HG02938 (cell line): ENCODE results near the gene IFITM2.
"Not testable (repeated sequence)": the region's sequence is repeated elsewhere in the genome, so short reads cannot be mapped to it uniquely, and the experiment has no call there.

Experiments used
- ATAC-seq: cut with Tn5 transposase; IDR thresholded peaks from one replicate; pipeline ENCODE4 v1.9.1; 2021; ENCODE audit warnings: mild to moderate bottlenecking, moderate library complexity; ENCODE audit not compliant: unreplicated experiment

Gene IFITM2

GRCh38 chr11:281486-282161 lies 26.0 kb upstream of the IFITM2 start:
- ATAC-seq: no peak

GRCh38 chr11:282171-282570 lies 25.4 kb upstream of the IFITM2 start:
- ATAC-seq: no peak

DNA sequence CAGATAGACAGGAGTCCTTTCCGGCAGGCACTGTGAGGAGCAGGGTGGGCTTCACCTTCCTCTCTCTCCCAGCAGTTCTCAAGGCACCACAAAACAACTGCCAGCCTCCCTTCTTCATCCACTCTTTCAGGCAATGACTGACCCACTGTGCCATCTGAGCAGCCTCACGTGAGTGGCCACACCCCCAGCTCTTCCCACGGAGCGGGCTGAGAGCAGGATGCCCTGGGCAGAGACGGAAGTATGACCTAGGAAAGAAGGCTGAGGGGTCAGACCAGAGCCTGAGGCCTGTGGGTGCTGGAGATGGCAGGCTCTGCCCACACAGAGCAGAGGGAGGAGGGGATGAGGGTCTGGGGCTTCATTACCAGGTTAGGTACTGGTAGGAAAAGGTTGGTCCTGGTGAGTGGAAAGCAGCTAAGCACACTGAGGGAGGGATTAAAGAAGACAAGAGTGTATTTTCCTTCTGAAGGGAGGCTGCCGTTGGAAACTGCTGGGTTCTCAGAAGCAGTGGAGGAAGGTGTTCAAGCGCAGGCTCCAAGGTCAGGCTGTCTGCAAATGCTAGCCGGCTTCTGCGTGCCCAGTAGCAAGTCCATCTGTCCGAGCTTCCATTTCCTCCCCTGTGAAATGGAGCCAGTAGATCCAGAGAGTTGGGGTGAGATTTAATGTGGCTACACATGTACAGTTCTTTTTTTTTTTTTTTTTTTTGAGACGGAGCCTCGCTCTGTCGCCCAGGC lies 24.8 kb upstream of the IFITM2 start:
- no peak for ATAC-seq

- ATAC-seq: no peak
Measured at GRCh38 chr11:283405-284104, 24.1 kb upstream of the IFITM2 start.

DNA sequence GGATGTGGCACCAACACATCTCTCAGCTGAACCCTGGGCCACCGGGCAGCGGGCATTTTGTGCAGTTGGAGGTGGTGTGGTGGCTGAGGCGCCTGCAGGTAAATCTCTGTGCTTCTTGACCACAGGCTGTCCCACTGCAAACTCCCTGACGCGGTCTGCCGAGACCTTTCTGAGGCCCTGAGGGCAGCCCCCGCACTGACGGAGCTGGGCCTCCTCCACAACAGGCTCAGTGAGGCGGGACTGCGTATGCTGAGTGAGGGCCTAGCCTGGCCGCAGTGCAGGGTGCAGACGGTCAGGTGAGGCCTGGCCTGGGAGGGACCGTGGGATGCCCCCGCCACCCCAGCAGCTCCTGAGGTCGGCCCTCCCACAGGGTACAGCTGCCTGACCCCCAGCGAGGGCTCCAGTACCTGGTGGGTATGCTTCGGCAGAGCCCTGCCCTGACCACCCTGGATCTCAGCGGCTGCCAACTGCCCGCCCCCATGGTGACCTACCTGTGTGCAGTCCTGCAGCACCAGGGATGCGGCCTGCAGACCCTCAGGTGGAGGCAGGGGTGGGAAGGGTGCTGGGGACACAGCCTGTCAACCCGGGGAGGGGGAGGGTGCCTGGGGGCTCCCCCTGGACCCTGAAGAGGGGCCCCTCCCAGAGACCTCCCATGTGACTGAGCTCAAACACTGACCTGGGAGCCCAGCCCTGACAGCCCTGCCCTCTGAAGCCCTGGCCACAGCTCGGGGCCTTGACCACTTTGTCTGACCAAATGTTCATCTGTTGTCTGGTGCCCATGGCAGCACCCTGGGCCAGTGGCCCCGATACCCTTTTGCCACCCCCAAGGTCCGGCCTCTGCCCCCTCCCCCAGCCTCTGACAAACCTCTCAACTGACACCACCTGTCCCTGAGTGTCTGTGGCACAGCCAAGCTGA lies 23.3 kb upstream of the IFITM2 start:
- no peak for ATAC-seq

DNA sequence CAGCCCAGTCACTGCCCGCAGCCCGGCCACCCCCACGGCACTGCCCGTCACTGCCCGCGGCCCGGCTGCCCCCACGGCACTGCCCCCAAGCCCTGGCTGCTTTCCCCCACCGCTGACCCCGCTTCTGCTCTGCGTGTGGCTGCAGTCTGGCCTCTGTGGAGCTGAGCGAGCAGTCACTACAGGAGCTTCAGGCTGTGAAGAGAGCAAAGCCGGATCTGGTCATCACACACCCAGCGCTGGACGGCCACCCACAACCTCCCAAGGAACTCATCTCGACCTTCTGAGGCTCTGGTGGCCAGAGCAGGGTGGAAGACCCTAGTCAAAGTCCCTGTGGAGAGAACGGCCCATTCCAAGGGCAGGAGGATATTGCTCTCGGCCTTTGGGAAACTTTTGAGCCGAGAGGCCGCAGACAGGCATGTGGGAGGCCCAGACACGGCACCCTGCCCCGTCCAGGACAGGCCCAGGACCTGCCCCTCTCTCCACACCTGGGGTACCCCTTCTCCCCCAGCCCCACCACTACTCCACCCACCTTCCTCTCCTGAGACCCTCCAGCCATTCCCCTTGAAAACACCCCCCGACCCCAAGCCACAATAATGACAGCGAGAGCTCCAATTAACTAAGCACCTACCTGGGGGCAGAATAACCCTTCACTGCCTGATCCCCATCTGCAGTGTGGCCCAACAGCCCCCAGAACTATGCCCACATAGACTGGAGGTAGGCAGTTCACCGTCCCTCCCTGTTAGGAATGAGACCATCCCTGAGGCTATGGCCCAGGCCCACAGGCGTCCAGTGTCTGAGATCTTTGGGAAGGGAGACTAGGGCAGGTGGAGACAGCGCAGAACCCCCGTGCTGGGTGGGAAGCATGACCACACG lies 22.4 kb upstream of the IFITM2 start:
- ATAC-seq: no peak

DNA sequence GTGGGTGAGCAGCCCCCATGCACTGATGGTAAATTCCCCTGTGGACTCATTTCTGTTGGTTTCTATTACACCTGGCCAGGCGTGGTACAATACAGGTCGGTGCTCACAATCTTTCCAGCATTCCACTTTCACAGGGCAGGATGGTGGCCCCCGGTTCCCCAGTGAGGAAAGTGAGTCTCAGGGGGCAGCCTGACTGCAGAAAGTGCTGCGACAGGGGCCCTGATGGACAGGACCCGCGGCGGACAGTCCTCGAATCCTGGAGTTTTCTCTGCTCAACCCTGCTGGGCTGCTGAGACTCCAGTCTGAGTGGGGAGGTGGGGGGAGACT lies 21.8 kb upstream of the IFITM2 start:
- ATAC-seq: no peak

- not testable (repeated sequence) for ATAC-seq
Measured at GRCh38 chr11:286977-287820, 20.4 kb upstream of the IFITM2 start.

DNA sequence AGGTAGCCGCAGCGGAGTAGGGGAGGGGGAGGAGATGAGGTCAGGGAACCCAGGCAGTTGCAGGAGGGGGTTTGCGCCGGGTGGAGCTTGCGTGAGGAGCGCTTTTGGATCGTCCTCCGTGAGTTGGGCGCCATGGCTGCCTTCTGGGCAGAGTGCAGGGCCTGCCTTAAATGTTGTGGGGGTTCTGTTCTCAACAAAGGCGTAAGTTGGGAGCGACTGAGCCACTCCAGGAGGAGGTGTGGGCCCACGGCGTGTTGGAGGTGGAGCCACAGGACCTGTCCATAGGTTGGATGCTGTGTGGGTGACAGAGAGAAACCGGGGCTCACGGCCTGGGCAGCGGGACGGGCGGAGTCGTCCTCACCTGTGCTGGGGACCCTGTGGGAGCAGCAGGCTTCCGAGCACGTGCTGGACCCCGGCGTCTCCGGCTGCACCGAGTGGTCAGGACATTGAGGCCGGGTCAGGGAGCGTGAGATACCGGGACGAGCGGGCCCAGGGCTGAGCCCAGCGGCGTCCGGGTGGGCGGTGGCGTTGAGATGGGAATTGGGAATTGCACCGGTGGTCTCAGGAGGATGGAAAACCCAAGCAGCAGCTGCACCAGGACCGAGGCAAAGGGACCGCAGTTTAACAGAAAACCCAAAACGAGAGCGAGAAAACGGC lies 19.7 kb upstream of the IFITM2 start:
- ATAC-seq: no peak

- peak; percentile 39 for ATAC-seq
Measured at GRCh38 chr11:288478-289397, 18.9 kb upstream of the IFITM2 start, which contains the start of gene PGGHG. Gene PGGHG (plus strand): TSS chr11:289126. CDS start chr11:289817, 691 bp downstream.

GRCh38 chr11:289398-289711 lies 18.3 kb upstream of the IFITM2 start:
- ATAC-seq: no peak

DNA sequence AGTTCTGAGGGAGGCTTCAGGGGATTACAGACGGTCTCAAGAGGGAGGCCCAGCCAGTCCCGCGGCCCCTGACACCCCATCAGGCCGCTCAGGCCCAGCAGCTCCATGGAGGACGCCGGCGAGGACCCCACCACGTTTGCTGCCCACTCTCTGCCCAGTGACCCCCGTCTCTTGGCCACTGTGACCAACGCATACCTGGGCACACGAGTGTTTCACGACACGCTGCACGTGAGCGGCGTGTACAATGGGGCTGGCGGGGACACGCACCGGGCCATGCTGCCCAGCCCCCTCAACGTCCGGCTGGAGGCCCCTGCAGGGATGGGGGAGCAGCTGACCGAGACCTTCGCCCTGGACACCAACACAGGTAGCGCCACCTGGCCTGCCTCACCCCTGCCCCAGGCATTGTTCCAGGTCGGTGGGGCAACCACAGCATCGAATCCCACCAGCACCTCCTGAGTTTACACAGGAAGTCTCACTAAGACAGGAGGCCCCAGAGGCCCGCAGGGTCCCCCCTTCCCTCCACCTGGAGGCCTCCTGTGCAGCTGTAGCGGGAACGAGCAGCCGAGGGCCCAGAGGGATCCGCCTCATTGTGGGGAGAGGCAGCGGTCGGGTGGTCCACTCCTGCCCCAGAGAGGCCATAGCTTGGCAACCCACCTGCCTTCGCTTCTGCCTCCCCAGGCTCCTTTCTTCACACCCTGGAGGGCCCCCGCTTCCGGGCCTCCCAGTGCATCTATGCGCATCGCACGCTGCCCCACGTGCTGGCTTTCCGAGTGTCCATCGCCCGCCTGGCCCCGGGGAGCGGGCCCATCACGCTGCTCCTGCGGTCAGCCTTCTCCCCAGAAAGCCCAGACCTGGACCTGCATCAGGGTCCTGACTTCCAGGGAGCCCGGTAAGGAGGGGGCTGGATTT lies 17.6 kb upstream of the IFITM2 start:
- no peak for ATAC-seq

DNA sequence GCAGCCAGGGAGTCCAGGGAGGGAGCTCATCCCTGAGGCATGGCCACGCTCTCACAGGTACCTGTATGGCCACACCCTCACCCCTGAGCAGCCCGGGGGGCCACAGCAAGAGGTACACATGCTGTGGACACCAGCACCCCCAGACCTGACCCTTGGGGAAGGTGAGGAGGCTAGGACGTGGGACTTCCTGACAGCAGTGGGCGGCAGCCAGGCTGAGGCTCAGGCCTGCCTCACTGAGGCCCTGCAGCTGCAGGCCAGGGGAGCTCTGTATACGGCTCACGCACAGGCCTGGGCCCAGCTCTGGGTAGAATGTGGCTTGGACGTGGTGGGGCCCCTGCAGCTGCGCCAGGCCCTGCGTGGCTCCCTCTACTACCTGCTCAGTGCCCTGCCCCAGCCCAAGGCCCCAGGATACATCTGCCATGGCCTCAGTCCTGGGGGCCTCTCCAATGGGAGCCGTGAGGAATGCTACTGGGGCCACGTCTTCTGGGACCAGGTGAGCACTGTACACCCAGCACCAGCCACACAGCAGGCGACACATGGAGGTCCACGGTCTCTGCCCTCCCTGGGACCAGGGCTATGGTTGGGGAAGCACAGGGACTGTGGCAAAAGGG lies 16.9 kb upstream of the IFITM2 start:
- no peak for ATAC-seq

- ATAC-seq: no peak
Measured at GRCh38 chr11:291281-292210, 16.1 kb upstream of the IFITM2 start.
